ENCODE data around the gene ADAMTS2. TPM values are rescaled to one million over a fixed set of nuclear protein-coding genes. Genes with fewer than 3 reads are reported as not detected.

ADAMTS2 gene
- total RNA-seq, 1 experiment from 2014 or later: not detected

DNA sequence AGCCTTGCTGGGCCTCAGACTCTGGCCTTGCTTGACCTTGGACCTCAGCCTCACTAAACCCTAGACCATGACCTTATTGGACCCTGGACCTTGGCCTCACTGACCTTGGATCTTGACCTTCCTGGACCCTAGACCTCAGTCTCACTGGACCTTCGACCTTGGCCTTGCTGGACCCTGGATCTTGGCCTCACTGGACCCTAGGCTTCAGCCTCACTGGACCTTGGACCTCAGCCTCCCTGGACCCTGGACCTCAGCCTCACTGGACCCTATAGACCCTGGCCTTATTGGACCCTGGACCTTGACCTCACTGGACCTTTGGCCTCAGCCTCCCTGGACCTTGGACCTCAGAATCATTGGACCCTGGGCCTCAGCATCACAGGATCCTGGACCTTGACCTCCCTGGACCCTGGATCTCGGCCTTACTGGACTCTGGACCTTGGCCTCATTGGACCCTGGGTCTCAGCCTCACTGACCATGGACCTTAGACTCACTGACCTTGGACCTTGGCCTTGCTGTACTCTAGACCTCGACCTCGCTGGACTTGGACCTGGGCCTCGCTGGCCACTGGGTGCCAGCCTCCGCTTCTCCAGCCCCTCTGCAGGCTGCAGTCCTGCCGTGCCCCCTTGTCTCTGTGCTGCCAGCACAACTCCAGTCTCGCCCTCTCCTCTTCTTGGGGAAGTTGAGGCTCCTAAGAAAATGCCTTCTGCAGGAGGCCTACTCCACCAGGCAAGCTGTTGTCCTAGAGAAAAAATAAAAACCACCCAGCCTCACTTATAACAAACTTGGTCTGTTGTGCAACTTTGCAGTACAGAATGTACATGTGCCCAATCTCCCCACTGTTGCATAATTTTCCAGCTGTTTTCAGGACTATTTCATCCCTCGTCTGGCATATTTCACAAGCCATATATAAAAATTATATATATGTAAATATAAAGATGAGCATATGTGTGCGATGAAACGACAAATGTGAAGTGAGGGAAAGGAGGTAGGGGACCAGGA is 11.0 kb upstream of the ADAMTS2 start:
- CTCF ChIA-PET: no interaction called here
- no TSS peak for BruUV-seq (replicated peaks)
- POLR2A ChIA-PET (ENCODE audit: unreplicated experiment): no interaction called here
- ATAC-seq: no peak
- intact Hi-C loops (cut with micrococcal nuclease): no loop called here
- no peak for TF ChIP-seq EZH2 (IDR thresholded peaks at IDR 0.05; ENCODE audit: low read length, unreplicated experiment)
- no peak for TF ChIP-seq EZH2phosphoT487 (IDR thresholded peaks at IDR 0.05; ENCODE audit: borderline replicate concordance, low read length)
- TF ChIP-seq, protein P1, sequence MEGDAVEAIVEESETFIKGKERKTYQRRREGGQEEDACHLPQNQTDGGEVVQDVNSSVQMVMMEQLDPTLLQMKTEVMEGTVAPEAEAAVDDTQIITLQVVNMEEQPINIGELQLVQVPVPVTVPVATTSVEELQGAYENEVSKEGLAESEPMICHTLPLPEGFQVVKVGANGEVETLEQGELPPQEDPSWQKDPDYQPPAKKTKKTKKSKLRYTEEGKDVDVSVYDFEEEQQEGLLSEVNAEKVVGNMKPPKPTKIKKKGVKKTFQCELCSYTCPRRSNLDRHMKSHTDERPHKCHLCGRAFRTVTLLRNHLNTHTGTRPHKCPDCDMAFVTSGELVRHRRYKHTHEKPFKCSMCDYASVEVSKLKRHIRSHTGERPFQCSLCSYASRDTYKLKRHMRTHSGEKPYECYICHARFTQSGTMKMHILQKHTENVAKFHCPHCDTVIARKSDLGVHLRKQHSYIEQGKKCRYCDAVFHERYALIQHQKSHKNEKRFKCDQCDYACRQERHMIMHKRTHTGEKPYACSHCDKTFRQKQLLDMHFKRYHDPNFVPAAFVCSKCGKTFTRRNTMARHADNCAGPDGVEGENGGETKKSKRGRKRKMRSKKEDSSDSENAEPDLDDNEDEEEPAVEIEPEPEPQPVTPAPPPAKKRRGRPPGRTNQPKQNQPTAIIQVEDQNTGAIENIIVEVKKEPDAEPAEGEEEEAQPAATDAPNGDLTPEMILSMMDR (conservative IDR thresholded peaks at IDR 0.05; ENCODE audit: low read depth, low read length): no peak
- Histone ChIP-seq H2AFZ (ENCODE audit: low read length) (no peak overlapping the region), H4K20me1 (ENCODE audit: low read length) (no peaks in the 10 kb centered on the region), H3K9me3 (ENCODE audit: low read length) (no peaks in the 10 kb centered on the region), H3K27ac (ENCODE audit: low read length) (no peak overlapping the region), H3K9me2 (replicated peaks; ENCODE audit: low read length) (no peaks in the 10 kb centered on the region), H3K27me3 (ENCODE audit: low read length) (peaks cover 6% of the 10 kb centered on the region; the same call in 1 of the 2 replicates), H3K4me3 (ENCODE audit: low read length) (no peak overlapping the region), H3K36me3 (ENCODE audit: low read depth, low read length) (no peaks in the 10 kb centered on the region), H3K79me2 (ENCODE audit: low read length) (no peaks in the 10 kb centered on the region), H3K4me2 (ENCODE audit: low read length) (no peak overlapping the region), H3K4me1 (ENCODE audit: insufficient read depth, low read length) (no peaks in the 10 kb centered on the region), H3K9ac (ENCODE audit: low read length) (no peak overlapping the region), H3F3A (ENCODE audit: low read length, unreplicated experiment) (no peaks in the 10 kb centered on the region)
- DNase-seq: no peak

DNA sequence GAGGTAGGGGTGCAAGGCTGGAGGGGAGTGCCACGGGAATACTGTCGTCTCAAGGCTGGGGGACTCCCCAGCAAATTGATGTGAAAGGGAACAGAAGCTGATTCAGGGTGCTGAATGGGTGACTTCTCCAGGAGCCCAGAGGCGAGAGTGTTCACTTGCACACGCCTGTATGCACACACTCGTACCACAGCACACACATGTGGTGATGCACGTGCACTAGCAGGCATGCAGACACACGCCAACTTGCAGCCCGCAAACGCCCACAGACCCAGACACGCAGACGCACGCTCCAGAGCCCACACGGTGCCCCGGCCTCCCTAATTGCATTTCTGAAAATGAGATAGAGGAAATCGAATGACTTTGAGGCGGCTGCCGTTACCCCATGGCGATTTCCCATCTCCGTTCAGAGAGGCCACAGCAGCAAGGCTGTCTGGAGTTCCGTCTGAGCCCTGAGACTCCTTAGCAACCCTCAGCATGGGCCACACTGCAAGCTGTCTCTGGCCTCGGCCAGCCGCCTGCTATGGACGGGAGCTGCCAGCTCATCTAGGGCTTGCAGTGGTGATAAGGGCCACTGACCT is 9.1 kb upstream of the ADAMTS2 start:
- TF ChIP-seq EZH2phosphoT487 (IDR thresholded peaks at IDR 0.05; ENCODE audit: borderline replicate concordance, low read length): no peak
- TF ChIP-seq, protein P1 (conservative IDR thresholded peaks at IDR 0.05; ENCODE audit: low read depth, low read length): no peak
- no TSS peak for BruUV-seq (replicated peaks)
- CTCF ChIA-PET: no interaction called here
- Histone ChIP-seq H3K9me2 (replicated peaks; ENCODE audit: low read length) (no peaks in the 10 kb centered on the region), H3K4me3 (ENCODE audit: low read length) (no peak overlapping the region), H3K9me3 (ENCODE audit: low read length) (no peaks in the 10 kb centered on the region), H3K27me3 (ENCODE audit: low read length) (peaks cover 6% of the 10 kb centered on the region; the same call in 1 of the 2 replicates), H3K9ac (ENCODE audit: low read length) (no peak overlapping the region), H3K27ac (ENCODE audit: low read length) (no peak overlapping the region), H3K36me3 (ENCODE audit: low read depth, low read length) (no peaks in the 10 kb centered on the region), H3K4me2 (ENCODE audit: low read length) (no peak overlapping the region), H4K20me1 (ENCODE audit: low read length) (no peaks in the 10 kb centered on the region), H2AFZ (ENCODE audit: low read length) (no peak overlapping the region), H3F3A (ENCODE audit: low read length, unreplicated experiment) (no peaks in the 10 kb centered on the region), H3K79me2 (ENCODE audit: low read length) (no peaks in the 10 kb centered on the region), H3K4me1 (ENCODE audit: insufficient read depth, low read length) (no peaks in the 10 kb centered on the region)
- intact Hi-C loops (cut with micrococcal nuclease): no loop called here
- ATAC-seq (no peak), DNase-seq (no peak)
- POLR2A ChIA-PET (ENCODE audit: unreplicated experiment): no interaction called here

DNA sequence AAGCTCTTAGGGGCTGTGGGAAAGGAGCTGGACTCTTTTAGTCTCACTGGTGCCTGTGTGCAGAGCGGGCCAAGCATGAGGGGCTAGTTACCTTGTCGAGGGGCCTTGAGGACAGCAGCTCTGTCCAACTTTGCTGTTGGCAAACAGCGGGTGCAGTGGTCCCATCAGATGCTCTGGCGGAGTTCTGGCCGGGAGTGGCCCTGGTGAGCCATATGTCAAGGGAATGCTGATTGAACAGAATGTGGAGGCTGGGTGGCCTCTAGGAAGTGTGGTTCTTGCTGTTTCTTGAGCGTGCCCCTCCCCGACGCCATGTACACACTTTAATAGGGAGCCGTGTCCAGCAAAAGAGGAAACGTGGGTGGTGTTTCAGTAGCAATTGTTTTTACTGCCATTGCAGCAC is 3.6 kb upstream of the ADAMTS2 start:
- Histone ChIP-seq H3K4me3 (ENCODE audit: low read length) (no peak overlapping the region), H3K9me2 (replicated peaks; ENCODE audit: low read length) (no peaks in the 10 kb centered on the region), H3K9ac (ENCODE audit: low read length) (no peak overlapping the region), H4K20me1 (ENCODE audit: low read length) (no peaks in the 10 kb centered on the region), H3F3A (ENCODE audit: low read length, unreplicated experiment) (no peaks in the 10 kb centered on the region), H3K27ac (ENCODE audit: low read length) (no peak overlapping the region), H3K4me1 (ENCODE audit: insufficient read depth, low read length) (no peaks in the 10 kb centered on the region), H3K4me2 (ENCODE audit: low read length) (no peak overlapping the region), H3K9me3 (ENCODE audit: low read length) (no peaks in the 10 kb centered on the region), H2AFZ (ENCODE audit: low read length) (no peak overlapping the region), H3K36me3 (ENCODE audit: low read depth, low read length) (no peaks in the 10 kb centered on the region), H3K79me2 (ENCODE audit: low read length) (no peaks in the 10 kb centered on the region), H3K27me3 (ENCODE audit: low read length) (peaks cover 53% of the 10 kb centered on the region)
- intact Hi-C loops (cut with micrococcal nuclease): no loop called here
- TF ChIP-seq, protein P1 (conservative IDR thresholded peaks at IDR 0.05; ENCODE audit: low read depth, low read length): no peak
- TF ChIP-seq EZH2phosphoT487 (IDR thresholded peaks at IDR 0.05; ENCODE audit: borderline replicate concordance, low read length) (no peak), EZH2 (IDR thresholded peaks at IDR 0.05; ENCODE audit: low read length, unreplicated experiment) (no peak)
- BruUV-seq (replicated peaks): no TSS peak
- ChIA-PET POLR2A (ENCODE audit: unreplicated experiment) (no interaction called here), CTCF (no interaction called here)
- ATAC-seq (no peak), DNase-seq (no peak)
